Effector CD8-positive, alpha-beta T cell (primary cell): ENCODE measurements around the gene MS4A4A.
"Not testable (repeated sequence)": the region's sequence is repeated elsewhere in the genome, so short reads cannot be mapped to it uniquely, and the experiment has no call there.

Source experiments
- DNase-seq: peaks from one replicate; lab custom pipeline; 2025; lab: John Stamatoyannopoulos, UW
- total RNA-seq, 4 experiments: gene quantifications; one replicate each; lab custom pipeline; 2026; lab: John Stamatoyannopoulos, UW

MS4A4A gene
- 0 to 0.18 (median 0) reads per million in 4 experiments for total RNA-seq

GRCh38 chr11:60280412-60280811, at the start of gene MS4A4A:
Gene MS4A4A, plus strand, starts transcription at chr11:60280666. Its CDS starts 10 bp downstream, at chr11:60280676.
- DNase-seq: no peak

DNA sequence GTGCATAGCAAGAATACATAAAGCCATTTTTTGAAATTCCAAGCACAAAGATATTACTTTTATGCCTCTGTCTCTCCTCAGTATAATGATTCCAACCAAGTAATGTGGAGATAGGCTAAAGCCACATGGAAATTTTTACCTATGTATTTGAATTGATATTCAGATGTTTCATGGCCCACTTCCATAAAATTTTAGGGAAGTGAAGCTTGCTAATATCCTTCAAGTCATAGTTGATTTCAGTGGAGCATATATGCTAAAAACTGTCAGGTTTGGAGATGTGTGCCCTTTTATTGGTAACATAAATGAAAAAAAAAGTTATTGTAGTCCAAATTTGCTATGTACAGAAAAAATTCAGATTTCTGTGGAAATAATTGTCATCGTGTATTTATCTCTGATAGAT, 49.8 kb upstream of the MS4A4A start:
- DNase-seq: no peak

DNA sequence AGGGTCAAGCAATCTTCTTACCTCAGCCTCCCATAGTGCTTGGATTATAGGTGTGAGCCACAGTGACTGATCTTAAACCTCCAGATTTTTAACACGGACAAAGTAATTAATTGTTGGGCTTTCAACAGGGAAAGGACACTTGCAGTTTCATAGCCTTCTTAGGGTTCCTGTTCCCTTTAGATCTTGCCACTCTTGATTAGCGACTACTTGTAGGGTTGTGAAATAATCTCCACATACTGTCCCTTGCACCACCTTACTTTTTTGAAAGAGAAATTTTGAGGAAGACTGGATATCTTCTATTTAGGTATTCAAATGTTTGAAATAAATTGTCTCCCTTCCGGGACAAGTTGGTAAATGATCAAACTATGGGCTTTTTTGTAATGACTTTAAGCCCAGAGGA, 45.1 kb upstream of the MS4A4A start:
- DNase-seq: no peak

DNA sequence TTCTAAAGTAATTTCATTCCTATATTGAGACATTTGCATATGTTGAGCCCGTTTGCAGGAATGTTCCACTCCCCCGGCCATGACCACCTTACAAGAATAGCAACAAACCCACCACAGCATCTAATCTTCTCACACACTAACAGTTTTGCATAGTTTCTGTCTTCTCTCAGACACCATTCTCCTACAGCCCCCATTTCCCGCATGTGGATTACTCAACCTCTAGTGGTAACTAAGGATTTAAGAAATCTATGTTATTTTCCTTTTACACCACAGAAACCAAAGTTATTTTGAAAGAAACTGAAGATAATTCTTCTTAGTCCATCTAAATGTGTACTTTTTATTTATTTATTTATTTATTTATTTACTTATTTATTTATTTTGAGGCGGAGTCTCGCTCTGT, 39.8 kb upstream of the MS4A4A start:
- no peak for DNase-seq

- no peak for DNase-seq
These were observed 38.7 kb upstream of the MS4A4A start for GRCh38 chr11:60241786-60242185.

GRCh38 chr11:60242740-60243239, 37.7 kb upstream of the MS4A4A start, which contains the start of gene MS4A4E:
Gene MS4A4E, minus strand, starts transcription at chr11:60243137. Its CDS starts 13,082 bp downstream, at chr11:60230055.
- no peak for DNase-seq

DNA sequence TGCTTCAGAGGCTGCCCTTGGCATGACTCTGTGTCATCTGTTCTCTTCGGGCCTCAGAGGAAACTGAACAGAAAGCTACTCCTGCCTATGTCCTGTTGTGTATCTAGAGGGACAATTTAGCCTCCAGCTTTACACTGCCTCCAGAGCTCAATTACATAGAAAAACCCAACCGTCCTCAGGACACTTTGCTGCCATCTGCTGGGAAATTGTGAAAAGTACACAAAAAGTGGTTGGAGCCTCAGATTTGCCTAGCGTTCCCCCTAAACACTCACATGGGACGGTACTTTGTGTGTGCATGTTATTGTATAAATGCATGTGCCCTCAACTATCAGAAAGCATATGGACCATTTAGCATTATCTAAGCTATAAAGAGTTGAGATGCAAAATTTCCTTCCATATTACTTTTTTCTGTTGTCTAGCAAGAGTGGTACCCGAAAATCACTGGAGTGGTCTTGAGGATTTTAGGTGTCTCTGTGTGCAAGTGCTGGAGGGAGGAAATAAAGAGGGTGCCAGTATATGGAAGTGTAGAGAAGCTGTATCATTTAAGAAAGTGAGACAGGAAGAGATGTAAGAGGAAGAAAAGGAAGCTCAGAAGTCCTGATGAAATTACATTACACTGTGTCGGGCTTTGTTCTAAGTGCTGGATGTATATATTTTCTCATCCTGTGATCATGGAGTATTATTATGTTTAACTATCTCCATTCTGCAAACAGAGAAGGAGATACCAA, 28.8 kb upstream of the MS4A4A start:
- no peak for DNase-seq

GRCh38 chr11:60252213-60253108, 28.0 kb upstream of the MS4A4A start:
- no peak for DNase-seq

- no peak for DNase-seq
These were observed 22.3 kb upstream of the MS4A4A start for GRCh38 chr11:60257956-60258722.

- DNase-seq: no peak
These were observed 19.5 kb upstream of the MS4A4A start for GRCh38 chr11:60261014-60261413.

GRCh38 chr11:60263402-60263801, 17.1 kb upstream of the MS4A4A start:
- no peak for DNase-seq

GRCh38 chr11:60264644-60265043, 15.8 kb upstream of the MS4A4A start:
- no peak for DNase-seq

DNA sequence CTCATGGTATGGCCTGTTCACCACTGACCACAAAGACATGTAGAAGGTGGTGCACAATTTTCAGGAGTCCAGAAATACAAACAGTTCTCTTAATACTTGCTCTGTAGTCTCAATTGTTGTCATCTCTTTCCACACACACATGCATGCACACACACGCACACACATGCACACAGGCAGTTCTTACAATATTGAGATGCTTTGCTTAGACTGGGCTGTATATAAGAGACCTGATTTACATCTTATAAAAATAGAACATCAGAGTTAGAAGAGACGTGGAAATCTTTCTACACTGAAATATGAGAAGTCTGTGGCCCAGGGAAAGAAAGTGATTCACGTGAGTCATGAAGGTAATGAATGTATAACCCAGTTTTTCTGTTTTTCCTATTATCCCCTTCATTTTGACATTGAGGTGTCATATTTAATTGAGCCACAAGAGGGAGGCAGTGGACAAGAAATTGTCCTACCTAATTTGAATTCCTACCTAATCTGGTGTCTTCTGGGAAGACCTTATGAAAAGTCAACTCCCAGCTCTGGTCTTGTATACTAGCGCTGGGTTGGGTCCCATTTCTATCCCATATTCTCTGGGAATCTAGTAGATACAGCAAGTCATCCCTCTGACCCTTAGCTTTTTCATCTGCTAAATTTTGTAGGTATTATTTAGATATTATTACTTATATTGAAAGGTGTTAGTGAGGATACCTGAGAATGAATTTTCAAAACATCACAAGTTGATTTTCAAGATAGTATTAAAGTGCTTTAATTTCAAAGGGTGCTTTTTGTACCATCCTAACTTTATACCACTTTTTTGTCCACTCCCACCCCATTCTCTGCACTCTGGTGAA, 14.9 kb upstream of the MS4A4A start:
- no peak for DNase-seq

DNA sequence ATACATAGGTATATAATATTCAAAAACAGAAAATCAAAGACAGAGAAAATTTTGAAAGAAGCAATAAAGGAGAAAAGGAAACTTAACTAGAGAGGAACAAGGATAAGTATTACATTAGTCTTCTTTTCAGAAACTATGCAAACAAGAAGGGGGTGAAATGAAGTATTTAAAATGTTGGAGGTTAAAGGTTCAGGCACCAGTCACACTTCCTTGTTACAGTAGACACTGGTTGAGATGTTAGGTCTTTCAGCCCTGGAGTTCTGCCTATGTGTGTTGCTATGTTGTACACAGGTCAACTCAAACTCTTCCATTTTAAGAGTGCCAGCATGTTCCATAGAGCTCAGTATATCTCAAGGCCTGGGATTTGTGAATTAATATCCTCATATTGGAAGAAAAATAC, 6.0 kb upstream of the MS4A4A start:
- DNase-seq: no peak

- DNase-seq: no peak
These were observed 1.0 kb downstream of the MS4A4A start for GRCh38 chr11:60281485-60281884.

- DNase-seq: no peak
These were observed 1.8 kb downstream of the MS4A4A start for GRCh38 chr11:60282286-60282685.

- not testable (repeated sequence) for DNase-seq
These were observed 5.1 kb downstream of the MS4A4A start for GRCh38 chr11:60285411-60286126.

DNA sequence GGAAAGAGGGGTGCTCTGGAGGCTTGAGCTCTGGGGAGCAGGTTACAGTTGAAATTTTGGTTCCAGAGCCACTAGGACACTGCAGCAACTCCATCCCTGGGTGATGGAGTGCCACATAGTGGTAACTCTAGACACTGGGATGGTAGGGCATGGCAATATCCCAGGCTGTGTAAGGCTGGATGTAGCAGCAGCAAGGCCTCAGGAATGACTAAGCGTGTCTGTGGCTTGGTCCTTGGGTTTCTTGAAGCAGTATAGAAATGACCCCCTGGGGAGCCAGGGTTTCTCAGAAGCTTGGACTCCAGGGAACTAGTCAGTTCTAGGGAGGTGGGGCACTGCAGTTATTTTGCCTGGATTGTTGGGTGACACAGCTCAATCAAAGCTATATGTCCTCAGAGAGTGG, 8.1 kb downstream of the MS4A4A start:
- no peak for DNase-seq

DNA sequence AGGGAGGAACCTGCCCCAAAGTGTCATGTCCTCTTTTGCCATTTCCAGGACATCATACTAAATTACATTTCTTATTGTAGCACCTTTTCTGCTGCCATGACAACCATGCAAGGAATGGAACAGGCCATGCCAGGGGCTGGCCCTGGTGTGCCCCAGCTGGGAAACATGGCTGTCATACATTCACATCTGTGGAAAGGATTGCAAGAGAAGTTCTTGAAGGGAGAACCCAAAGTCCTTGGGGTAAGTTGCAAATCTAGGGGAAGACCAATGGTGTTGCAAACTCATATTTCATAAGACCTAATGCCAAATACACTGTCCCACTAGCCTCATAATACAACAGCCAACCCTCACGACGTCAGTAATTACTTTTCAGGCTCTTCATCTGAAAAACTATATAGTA, 11.7 kb downstream of the MS4A4A start:
- no peak for DNase-seq

DNA sequence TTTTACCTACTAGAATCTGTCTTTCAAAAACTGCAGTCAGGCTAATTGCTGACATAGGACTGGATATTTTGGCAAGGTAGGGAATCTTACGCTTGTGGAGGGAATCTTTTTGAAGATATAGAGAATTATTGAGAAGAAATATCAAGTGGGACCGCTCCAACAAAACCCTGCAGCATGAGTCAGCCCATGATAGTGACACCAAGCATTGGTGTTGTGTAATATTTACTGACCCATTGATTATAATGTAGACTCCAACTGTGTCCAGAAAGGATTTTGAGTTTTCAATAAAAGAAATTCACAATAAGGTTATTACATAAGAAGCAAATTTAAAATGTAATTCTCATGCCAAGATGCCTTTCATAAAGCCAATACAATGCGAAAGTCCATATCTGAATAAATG, 20.7 kb downstream of the MS4A4A start:
- DNase-seq: no peak
